HG02759 (cell line): ENCODE results near the gene VOPP1.

Experiments
- ATAC-seq: cut with Tn5 transposase; IDR thresholded peaks from one replicate; pipeline ENCODE4 v1.9.1; 2021; ENCODE audit warnings: mild to moderate bottlenecking, moderate library complexity; ENCODE audit not compliant: unreplicated experiment

The VOPP1 gene

GRCh38 chr7:55557666-55558188 is 14.6 kb downstream of the VOPP1 start:
- peak; percentile 83 for ATAC-seq

GRCh38 chr7:55556492-55556891 is 15.8 kb downstream of the VOPP1 start:
- ATAC-seq, result no peak

- ATAC-seq, result peak; percentile 26
Measured at GRCh38 chr7:55556031-55556430, 16.3 kb downstream of the VOPP1 start.

- ATAC-seq, result no peak
Measured at GRCh38 chr7:55555160-55555559, 17.1 kb downstream of the VOPP1 start.

GRCh38 chr7:55554038-55554437 is 18.3 kb downstream of the VOPP1 start:
- ATAC-seq, result no peak

- ATAC-seq, result no peak
Measured at GRCh38 chr7:55553024-55553345, 19.3 kb downstream of the VOPP1 start.

- no peak for ATAC-seq
Measured at GRCh38 chr7:55552320-55553023, 19.8 kb downstream of the VOPP1 start.

GRCh38 chr7:55550841-55551537 is 21.3 kb downstream of the VOPP1 start:
- ATAC-seq, result no peak

- ATAC-seq, result no peak
Measured at GRCh38 chr7:55550010-55550663, 22.2 kb downstream of the VOPP1 start.

GRCh38 chr7:55549457-55549856 is 22.8 kb downstream of the VOPP1 start:
- peak; percentile 25 for ATAC-seq

- peak; percentile 68 for ATAC-seq
Measured at GRCh38 chr7:55548295-55548731, 24.0 kb downstream of the VOPP1 start.

GRCh38 chr7:55546814-55547213 is 25.5 kb downstream of the VOPP1 start:
- peak; percentile 37 for ATAC-seq

GRCh38 chr7:55545496-55545895 is 26.8 kb downstream of the VOPP1 start:
- no peak for ATAC-seq

- ATAC-seq, result no peak
Measured at GRCh38 chr7:55540226-55540858, 32.0 kb downstream of the VOPP1 start.

GRCh38 chr7:55539380-55539779 is 32.9 kb downstream of the VOPP1 start:
- no peak for ATAC-seq

GRCh38 chr7:55538538-55538937 is 33.8 kb downstream of the VOPP1 start:
- no peak for ATAC-seq

GRCh38 chr7:55537458-55537990 is 34.8 kb downstream of the VOPP1 start:
- ATAC-seq, result no peak

GRCh38 chr7:55536619-55537457 is 35.5 kb downstream of the VOPP1 start:
- no peak for ATAC-seq

- ATAC-seq, result no peak
Measured at GRCh38 chr7:55535617-55536016, 36.7 kb downstream of the VOPP1 start.

GRCh38 chr7:55534916-55535590 is 37.2 kb downstream of the VOPP1 start:
- ATAC-seq, result peak; percentile 3
